Testis (tissue), 3 donors: ENCODE data around the gene DDT. TPM values are rescaled to one million over a fixed set of nuclear protein-coding genes. Genes with fewer than 3 reads are reported as not detected.
"Not testable (repeated sequence)": the region's sequence is repeated elsewhere in the genome, so short reads cannot be mapped to it uniquely, and the experiment has no call there.

ENCODE experiments used
- DNase-seq: peaks from one replicate; pipeline ENCODE4 v3.0.0-alpha.2; 2019
- H3K27ac ChIP-seq, 2 donors: fragments of 200-600 bp; sonication (generic); one replicate each; pipeline ENCODE4 v1.5.1; 2019
- H3K27me3 ChIP-seq: fragments of 200-600 bp; sonication (generic); one replicate; pipeline ENCODE4 v1.5.1; 2019
- H3K36me3 ChIP-seq: fragments of 200-600 bp; sonication (generic); one replicate; pipeline ENCODE4 v1.5.1; 2017; ENCODE audit warnings: low read depth; ENCODE audit errors: missing control alignments
- H3K4me1 ChIP-seq: fragments of 200-600 bp; sonication (generic); one replicate; pipeline ENCODE4 v1.5.1; 2019
- H3K4me3 ChIP-seq, 2 donors: fragments of 200-600 bp; sonication (generic); one replicate each; pipeline ENCODE4 v1.5.1; 2017 to 2019
- H3K9me3 ChIP-seq: fragments of 200-600 bp; sonication (generic); one replicate; pipeline ENCODE4 v1.5.1; 2017
- POLR2A ChIP-seq: fragments of 450-650 bp; IDR thresholded peaks from one replicate; pipeline ENCODE4 v1.6.1; 2017; ENCODE audit warnings: antibody characterized with exemption, mild to moderate bottlenecking, moderate library complexity
- WGBS, 2 donors: methylation state at CpG; one replicate each; pipeline ENCODE4 v1.1.5; 2018; 5-methylcytosine and 5-hydroxymethylcytosine counted together
- intact Hi-C: fragments of 100-400 bp; cut with DNase I; formaldehyde crosslinking; loops from one replicate; pipeline ENCODE4 v1.15.1; 2023; ENCODE audit warnings: low total_unique reads
- polyA plus RNA-seq: library from polyadenylated mRNA; stranded (reverse); fragments of 350-450 nt; fragmentation: Illumina TruSeq; extraction: RNeasy Lipid Tissue Mini Kit (QIAGEN cat#74804); gene quantifications from one replicate; pipeline ENCODE4 v1.2.3, GENCODE V29; 2014; ENCODE audit warnings: low read depth, low replicate concordance; ENCODE audit not compliant: insufficient read depth
- total RNA-seq, 2 donors: library from RNA; depleted of rRNA; stranded (reverse); fragments of >200 nt; gene quantifications; one replicate each; pipeline ENCODE4 v1.2.3, GENCODE V29; 2016
- TF ChIP-seq, protein P1 (sequence below), 3 experiments: fragments of 450-650 bp in 2 of 3; fragments of 200-600 bp in 1 of 3; sonication (generic) in 1 of 3; IDR thresholded peaks; one replicate each; pipeline ENCODE4 v1.5.1; 2016 to 2019; ENCODE audit warnings: antibody characterized with exemption in 3 of 3, mild to moderate bottlenecking in 2 of 3, moderate library complexity in 1 of 3

Gene DDT
- total and polyA plus RNA-seq, 3 donors from 2014 or later = 79.7 to 80.5 (median 80.0) TPM

GRCh38 chr22:23997092-23997491, 22.9 kb upstream of the DDT start:
- Histone ChIP-seq H3K9me3 (no peaks in the 10 kb centered on the region), H3K27me3 (no peaks in the 10 kb centered on the region), H3K4me1 (no peaks in the 10 kb centered on the region), H3K4me3 (no peak overlapping the region), H3K36me3 (no peaks in the 10 kb centered on the region), H3K27ac (no peak overlapping the region)
- no peak for DNase-seq
- intact Hi-C loops = no loop called here
- no peak for TF ChIP-seq POLR2A
- TF ChIP-seq, protein P1, sequence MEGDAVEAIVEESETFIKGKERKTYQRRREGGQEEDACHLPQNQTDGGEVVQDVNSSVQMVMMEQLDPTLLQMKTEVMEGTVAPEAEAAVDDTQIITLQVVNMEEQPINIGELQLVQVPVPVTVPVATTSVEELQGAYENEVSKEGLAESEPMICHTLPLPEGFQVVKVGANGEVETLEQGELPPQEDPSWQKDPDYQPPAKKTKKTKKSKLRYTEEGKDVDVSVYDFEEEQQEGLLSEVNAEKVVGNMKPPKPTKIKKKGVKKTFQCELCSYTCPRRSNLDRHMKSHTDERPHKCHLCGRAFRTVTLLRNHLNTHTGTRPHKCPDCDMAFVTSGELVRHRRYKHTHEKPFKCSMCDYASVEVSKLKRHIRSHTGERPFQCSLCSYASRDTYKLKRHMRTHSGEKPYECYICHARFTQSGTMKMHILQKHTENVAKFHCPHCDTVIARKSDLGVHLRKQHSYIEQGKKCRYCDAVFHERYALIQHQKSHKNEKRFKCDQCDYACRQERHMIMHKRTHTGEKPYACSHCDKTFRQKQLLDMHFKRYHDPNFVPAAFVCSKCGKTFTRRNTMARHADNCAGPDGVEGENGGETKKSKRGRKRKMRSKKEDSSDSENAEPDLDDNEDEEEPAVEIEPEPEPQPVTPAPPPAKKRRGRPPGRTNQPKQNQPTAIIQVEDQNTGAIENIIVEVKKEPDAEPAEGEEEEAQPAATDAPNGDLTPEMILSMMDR (IDR thresholded peaks at IDR 0.05) = no peak
- WGBS, 2 donors = 60 to 62% methylated on average over 3 of the region's 3 CpGs

DNA sequence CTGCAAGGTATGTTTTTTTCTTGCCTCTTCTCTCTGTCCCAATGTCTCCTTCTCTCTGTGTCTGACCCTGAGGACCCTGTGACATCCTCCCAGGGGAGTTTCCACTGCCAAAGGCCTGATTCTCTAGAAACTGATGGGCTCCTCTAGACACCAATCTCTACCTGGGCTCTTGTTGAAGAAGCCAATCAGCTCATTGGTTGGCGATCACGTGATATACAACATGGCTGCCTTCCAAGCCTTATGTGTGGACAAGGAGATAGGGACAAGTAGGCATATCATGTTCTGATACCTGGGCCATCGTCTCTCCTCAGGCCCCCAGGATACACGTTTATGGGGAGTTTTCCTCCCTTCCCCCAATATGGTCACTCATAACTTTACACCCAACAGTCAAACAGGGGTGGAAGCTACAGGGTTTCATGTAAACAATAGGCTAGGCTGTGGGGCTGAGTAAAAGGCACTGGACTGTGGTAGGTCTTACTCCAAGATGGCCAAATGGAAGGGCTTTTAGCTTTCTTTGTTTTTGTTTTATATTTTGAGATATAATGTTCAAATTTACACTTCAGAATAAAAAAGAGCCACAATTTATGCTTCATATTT, 19.4 kb upstream of the DDT start:
- H3K4me3 ChIP-seq, H3K36me3 ChIP-seq, H3K27ac ChIP-seq, H3K9me3 ChIP-seq, intact Hi-C loops, DNase-seq, H3K27me3 ChIP-seq, H3K4me1 ChIP-seq: not testable (repeated sequence)
- 53 to 64% methylated on average over 4 of the region's 4 CpGs for WGBS, 2 donors

DNA sequence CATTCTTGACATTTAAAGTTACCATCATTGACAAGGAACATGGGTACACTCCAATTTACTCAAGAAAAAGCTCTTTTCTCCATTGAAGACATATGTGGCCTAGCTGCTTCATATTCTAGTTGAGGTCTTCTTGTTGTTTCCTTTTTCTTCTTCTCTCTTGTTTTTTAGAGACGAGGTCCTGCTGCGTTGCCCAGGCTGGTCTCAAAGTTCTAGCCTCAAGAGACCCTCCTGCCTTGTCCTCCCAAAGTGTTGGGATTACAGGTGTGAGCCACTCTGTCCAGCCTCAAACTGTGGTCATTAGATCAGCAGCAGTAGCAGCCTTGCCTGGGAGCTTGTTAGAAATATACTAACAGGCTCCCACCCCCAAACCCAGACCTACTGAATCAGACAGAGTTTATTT, 18.8 kb upstream of the DDT start:
- H3K36me3 ChIP-seq, H3K9me3 ChIP-seq, H3K4me3 ChIP-seq, H3K27me3 ChIP-seq, H3K27ac ChIP-seq, H3K4me1 ChIP-seq, intact Hi-C loops, DNase-seq: not testable (repeated sequence)
- WGBS, 2 donors = 44 to 59% methylated on average over 2 of the region's 2 CpGs

DNA sequence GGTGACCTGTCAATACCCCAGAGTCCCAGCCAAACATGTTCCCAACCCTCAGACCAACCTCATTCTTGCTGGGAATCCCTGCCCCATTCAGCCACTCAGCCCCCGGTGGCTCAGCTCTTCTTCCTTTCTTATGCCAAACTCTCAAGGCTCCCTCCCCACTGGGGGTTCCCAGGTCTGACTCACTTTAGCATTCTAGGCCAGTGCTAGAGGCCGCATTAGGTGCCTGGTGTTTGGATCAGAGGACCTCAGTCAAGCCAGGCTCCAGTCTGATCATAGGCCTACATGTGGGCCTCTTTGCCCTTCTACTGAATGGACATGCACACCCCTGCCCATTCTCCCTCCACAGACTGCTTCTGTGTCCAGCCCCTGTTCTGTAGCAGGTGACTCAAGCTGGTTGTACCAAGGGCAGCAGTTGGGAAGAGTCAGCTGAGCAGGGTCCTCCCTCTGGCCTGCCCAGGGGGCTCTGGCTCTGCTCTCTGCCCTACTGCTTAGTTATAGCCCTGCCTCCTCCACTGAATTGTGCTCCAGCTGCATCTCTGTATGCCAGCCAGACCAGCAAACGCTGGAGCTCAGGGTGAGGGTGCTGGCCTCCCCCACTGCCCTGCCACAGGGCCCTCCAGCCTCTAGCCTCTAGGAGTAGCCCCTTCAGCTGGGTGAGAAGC, 15.5 kb upstream of the DDT start:
- H3K27ac ChIP-seq, H3K4me1 ChIP-seq, H3K36me3 ChIP-seq, intact Hi-C loops, H3K27me3 ChIP-seq, DNase-seq, H3K4me3 ChIP-seq, H3K9me3 ChIP-seq: not testable (repeated sequence)
- WGBS, 2 donors = 86% methylated on average over 2 of the region's 3 CpGs; no CpG with 5 or more reads in 1 of the 2 donors

DNA sequence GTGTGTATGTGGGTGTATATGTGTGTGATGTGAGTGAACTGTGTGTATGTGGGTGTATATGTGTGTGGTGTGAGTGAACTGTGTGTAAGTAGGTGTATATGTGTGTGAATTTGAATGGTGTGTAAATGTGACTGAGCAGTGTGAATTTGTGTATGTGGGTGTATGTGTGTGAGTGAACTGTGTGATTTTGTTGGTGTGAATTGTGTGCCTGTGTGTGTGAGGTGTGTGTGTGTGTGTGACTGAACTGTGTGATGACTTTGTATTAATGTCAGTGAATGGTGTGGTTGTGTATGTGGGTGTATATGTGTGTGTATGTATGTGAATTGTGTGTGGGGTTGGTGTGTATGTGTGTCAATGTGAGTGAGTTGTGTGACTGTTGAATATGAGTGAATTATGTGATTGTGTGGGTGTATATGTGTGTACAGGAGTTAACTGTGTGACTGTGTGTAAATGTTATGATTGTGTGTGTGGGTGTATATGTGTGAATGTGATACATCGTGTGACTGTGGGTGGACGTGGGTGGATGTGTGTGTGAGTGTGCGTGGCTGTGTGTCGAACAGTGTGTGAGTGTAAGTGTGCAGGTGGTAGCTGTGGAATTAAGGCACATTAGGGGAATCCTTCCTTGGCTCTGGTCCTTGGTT, 12.4 kb upstream of the DDT start:
- H3K27me3 ChIP-seq, H3K4me1 ChIP-seq, DNase-seq, H3K36me3 ChIP-seq, H3K27ac ChIP-seq, H3K9me3 ChIP-seq, H3K4me3 ChIP-seq, intact Hi-C loops: not testable (repeated sequence)
- 69% methylated on average over 4 of the region's 4 CpGs; no CpG with 5 or more reads in 1 of the 2 donors for WGBS, 2 donors

DNA sequence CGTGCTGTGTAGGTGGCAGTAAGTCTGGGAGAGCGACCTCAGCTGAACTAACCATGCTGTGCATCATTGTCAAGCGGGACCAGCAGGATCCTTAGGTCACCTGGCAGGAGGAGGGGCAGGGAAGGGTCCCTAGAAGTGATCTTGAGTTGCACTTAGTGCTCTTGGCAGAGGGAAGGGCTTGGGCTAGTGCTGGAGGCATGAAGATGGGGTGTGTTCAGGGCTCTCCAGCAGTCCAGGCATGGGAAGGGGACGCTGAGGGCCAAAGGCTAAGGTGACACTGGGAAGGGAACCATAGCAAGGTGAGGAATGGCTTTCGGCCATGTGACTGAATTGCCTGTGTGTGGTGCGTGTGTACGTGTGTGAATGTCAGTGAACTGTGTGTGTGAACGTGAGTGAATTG, 11.8 kb upstream of the DDT start:
- H3K27me3 ChIP-seq, H3K36me3 ChIP-seq, H3K27ac ChIP-seq, H3K9me3 ChIP-seq, DNase-seq, H3K4me1 ChIP-seq, intact Hi-C loops, H3K4me3 ChIP-seq: not testable (repeated sequence)
- 89% methylated on average over 8 of the region's 8 CpGs; no CpG with 5 or more reads in 1 of the 2 donors for WGBS, 2 donors

DNA sequence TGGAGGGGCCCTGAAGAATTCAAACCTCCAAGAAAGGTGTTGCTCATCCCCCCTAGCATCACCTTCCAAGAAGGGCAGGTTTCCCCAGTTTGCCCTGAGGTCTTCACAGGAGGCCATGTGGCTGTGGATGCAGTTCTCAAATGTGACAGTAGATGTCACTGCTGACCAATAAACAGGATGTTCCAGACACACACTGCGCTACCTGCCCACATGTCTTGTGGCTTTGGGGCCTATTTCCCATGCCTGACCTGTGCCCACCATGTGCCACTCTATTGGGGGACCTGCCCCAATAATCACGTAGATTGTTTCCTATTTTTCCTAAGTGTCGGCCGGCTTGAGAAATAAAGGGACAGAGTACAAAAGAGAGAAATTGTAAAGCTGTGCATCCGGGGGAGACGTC, 10.2 kb upstream of the DDT start:
- TF ChIP-seq, protein P1 (IDR thresholded peaks at IDR 0.05) = peak in 1 of 3 experiments; percentile 26
- no peak for TF ChIP-seq POLR2A
- Histone ChIP-seq H3K27me3 (no peaks in the 10 kb centered on the region), H3K27ac (no peak overlapping the region), H3K4me3 (no peak overlapping the region), H3K4me1 (no peaks in the 10 kb centered on the region), H3K36me3 (no peaks in the 10 kb centered on the region), H3K9me3 (no peaks in the 10 kb centered on the region)
- intact Hi-C loops = no loop called here
- WGBS, 2 donors = 71% methylated on average over 6 of the region's 6 CpGs; no CpG with 5 or more reads in 1 of the 2 donors
- DNase-seq = no peak

- no CpG with 5 or more reads among the region's 7 CpGs for whole genome bisulfite sequencing, 2 donors
- H3K27ac ChIP-seq, intact Hi-C loops, DNase-seq, H3K27me3 ChIP-seq, H3K36me3 ChIP-seq, H3K4me1 ChIP-seq, H3K4me3 ChIP-seq, H3K9me3 ChIP-seq: not testable (repeated sequence)
These were observed 6.3 kb upstream of the DDT start for GRCh38 chr22:23980567-23980966.

- H3K36me3 ChIP-seq, intact Hi-C loops, H3K4me1 ChIP-seq, DNase-seq, H3K4me3 ChIP-seq, H3K27me3 ChIP-seq, H3K9me3 ChIP-seq, H3K27ac ChIP-seq: not testable (repeated sequence)
- no CpG with 5 or more reads among the region's 41 CpGs for WGBS, 2 donors
These were observed 5.5 kb upstream of the DDT start, which contains the start of gene GSTT2 for GRCh38 chr22:23979557-23980240. Gene GSTT2, plus strand, starts transcription at chr22:23980134.
